Fibroblast of lung (primary cell): Measurements from ENCODE around the gene EPHB2. TPM values are rescaled to one million over a fixed set of nuclear protein-coding genes. Genes with fewer than 3 reads are reported as not detected.

Experiments
- DNase-seq, 2 donors: peaks; one replicate each; pipeline versions ENCODE4 v3.0.0 to v3.0.0-alpha.2; 2010; ENCODE audit warnings: low read depth in 2 of 2
- H2AFZ ChIP-seq: 2 replicates; pipeline ENCODE4 v1.5.1; 2012; ENCODE audit warnings: low read length, control low read depth, inconsistent platforms
- H3K27ac ChIP-seq: 2 replicates; pipeline ENCODE4 v1.5.1; 2011; ENCODE audit warnings: low read length, control low read depth; ENCODE audit not compliant: insufficient read depth
- H3K27me3 ChIP-seq: 2 replicates; pipeline ENCODE4 v1.5.1; 2011; ENCODE audit warnings: mild to moderate bottlenecking, low read length; ENCODE audit not compliant: control insufficient read depth, insufficient read depth
- H3K36me3 ChIP-seq: 2 replicates; pipeline ENCODE4 v1.5.1; 2011; ENCODE audit warnings: low read length; ENCODE audit not compliant: control insufficient read depth, insufficient read depth
- H3K4me1 ChIP-seq: 2 replicates; pipeline ENCODE4 v1.5.1; 2011; ENCODE audit warnings: low read length; ENCODE audit not compliant: control insufficient read depth, insufficient read depth; ENCODE audit errors: extremely low read depth
- H3K4me2 ChIP-seq: 2 replicates; pipeline ENCODE4 v1.5.1; 2011; ENCODE audit warnings: low read length, control low read depth; ENCODE audit not compliant: insufficient read depth; ENCODE audit errors: extremely low read depth
- H3K4me3 ChIP-seq, 4 experiments: fragments of 200-600 bp in 1 of 4; sonication (generic) in 1 of 4; replicated peaks in 1 of 4; 2 replicates each; pipeline ENCODE4 v1.5.1; 2011 to 2016; ENCODE audit warnings: low read length in 4 of 4, low read depth in 3 of 4, mild to moderate bottlenecking in 3 of 4, control low read depth in 2 of 4, inconsistent platforms in 1 of 4, mixed read lengths in 1 of 4; ENCODE audit not compliant: insufficient read depth in 1 of 4; ENCODE audit errors: control extremely low read depth in 1 of 4
- H3K79me2 ChIP-seq: 2 replicates; pipeline ENCODE4 v1.5.1; 2012; ENCODE audit warnings: mild to moderate bottlenecking, low read length, inconsistent platforms; ENCODE audit not compliant: control insufficient read depth, insufficient read depth
- H3K9ac ChIP-seq: 2 replicates; pipeline ENCODE4 v1.5.1; 2011; ENCODE audit warnings: mild to moderate bottlenecking, low read length, control low read depth; ENCODE audit not compliant: insufficient read depth
- H3K9me3 ChIP-seq: 2 replicates; pipeline ENCODE4 v1.5.1; 2012; ENCODE audit warnings: low read depth, low read length; ENCODE audit not compliant: control insufficient read depth, insufficient read depth
- H4K20me1 ChIP-seq: 2 replicates; pipeline ENCODE4 v1.5.1; 2011; ENCODE audit warnings: low read length; ENCODE audit not compliant: control insufficient read depth, insufficient read depth; ENCODE audit errors: extremely low read depth
- CTCF ChIP-seq, 2 donors: IDR thresholded peaks in 1 of 2; conservative IDR thresholded peaks in 1 of 2; 1 replicate in 1 of 2; 2 replicates in 1 of 2; pipeline ENCODE4 v1.5.1; 2011 to 2012; ENCODE audit warnings: low read length in 2 of 2, control low read depth in 1 of 2, inconsistent platforms in 1 of 2, low read depth in 1 of 2, mild to moderate bottlenecking in 1 of 2
- EZH2 ChIP-seq: IDR thresholded peaks from 2 replicates; pipeline ENCODE4 v1.5.1; 2012; ENCODE audit warnings: low read length, control low read depth, mild to moderate bottlenecking; ENCODE audit errors: missing control alignments
- polyA plus RNA-seq, 2 donors: library from polyadenylated mRNA; depleted of rRNA in 1 of 2; stranded (reverse) in 1 of 2; unstranded in 1 of 2; fragments of >200 nt; gene quantifications; 2 replicates each; pipeline ENCODE4 v1.2.1, GENCODE V29; 2011 to 2012; ENCODE audit warnings: missing spikeins in 1 of 2
- total RNA-seq: library from RNA; depleted of rRNA; stranded (reverse); fragments of >200 nt; gene quantifications from 2 replicates; pipeline ENCODE4 v1.2.1, GENCODE V29; 2014

EPHB2 gene
- total and polyA plus RNA-seq, 2 donors (not counting 1 experiment from before 2014, with no cell fraction given) = 4.1 to 11.2 TPM

DNA sequence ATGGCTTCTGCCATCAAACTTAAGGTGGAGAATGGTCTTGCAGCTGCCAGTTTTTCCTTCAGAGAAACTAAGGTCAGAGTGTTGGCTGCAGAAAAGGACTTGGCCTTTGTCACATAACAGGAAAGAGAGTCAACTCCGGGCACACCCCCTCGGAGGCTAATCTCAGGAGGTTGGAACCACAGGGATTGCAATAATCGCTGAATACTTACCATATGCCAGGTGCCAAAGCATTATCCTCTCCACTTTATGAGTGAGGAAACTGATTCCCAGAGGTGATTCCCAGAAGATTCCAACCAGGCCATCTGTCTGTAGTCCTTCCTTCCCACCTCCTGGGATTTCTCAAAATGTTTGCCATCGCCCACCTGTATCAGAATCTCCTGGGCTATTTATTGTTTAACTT, 208.0 kb downstream of the EPHB2 start:
- H3K9ac ChIP-seq = no peak overlapping the region
- H3K4me1 ChIP-seq = no peaks in the 10 kb centered on the region
- no peak for DNase-seq
- H4K20me1 ChIP-seq = no peaks in the 10 kb centered on the region
- no peak overlapping the region for H2AFZ ChIP-seq
- H3K27ac ChIP-seq = no peak overlapping the region
- no peak overlapping the region for H3K4me2 ChIP-seq
- no peaks in the 10 kb centered on the region for H3K36me3 ChIP-seq
- no peak for TF ChIP-seq EZH2
- no peak for TF ChIP-seq CTCF (conservative IDR thresholded peaks at IDR 0.05 in 1 of 2, IDR thresholded peaks at IDR 0.05 in 1 of 2; ENCODE audit: low read depth in 1 of 2, low read length in 2 of 2)
- H3K9me3 ChIP-seq = peaks cover 2% of the 10 kb centered on the region
- no peak overlapping the region for H3K4me3 ChIP-seq
- no peaks in the 10 kb centered on the region for H3K27me3 ChIP-seq
- no peaks in the 10 kb centered on the region for H3K79me2 ChIP-seq

GRCh38 chr1:22919341-22920025, 208.8 kb downstream of the EPHB2 start:
- Histone ChIP-seq H3K9ac (no peak overlapping the region), H2AFZ (no peak overlapping the region), H4K20me1 (no peaks in the 10 kb centered on the region), H3K4me1 (no peaks in the 10 kb centered on the region), H3K27me3 (no peaks in the 10 kb centered on the region), H3K4me3 (no peak overlapping the region), H3K4me2 (no peak overlapping the region), H3K79me2 (no peaks in the 10 kb centered on the region), H3K9me3 (peaks cover 2% of the 10 kb centered on the region), H3K36me3 (no peaks in the 10 kb centered on the region), H3K27ac (no peak overlapping the region)
- peak in 1 of 2 donors; percentile 61 for DNase-seq
- no peak for TF ChIP-seq CTCF (conservative IDR thresholded peaks at IDR 0.05 in 1 of 2, IDR thresholded peaks at IDR 0.05 in 1 of 2; ENCODE audit: low read depth in 1 of 2, low read length in 2 of 2)
- TF ChIP-seq EZH2 = no peak

- Histone ChIP-seq H4K20me1 (no peaks in the 10 kb centered on the region), H3K36me3 (no peaks in the 10 kb centered on the region), H3K4me2 (no peak overlapping the region), H3K9me3 (peaks cover 2% of the 10 kb centered on the region), H3K4me3 (no peak overlapping the region), H3K4me1 (no peaks in the 10 kb centered on the region), H3K9ac (no peak overlapping the region), H3K79me2 (no peaks in the 10 kb centered on the region), H2AFZ (no peak overlapping the region), H3K27me3 (no peaks in the 10 kb centered on the region), H3K27ac (no peak overlapping the region)
- DNase-seq = no peak
- TF ChIP-seq CTCF (conservative IDR thresholded peaks at IDR 0.05 in 1 of 2, IDR thresholded peaks at IDR 0.05 in 1 of 2; ENCODE audit: low read depth in 1 of 2, low read length in 2 of 2) = no peak
- no peak for TF ChIP-seq EZH2
These were observed 209.5 kb downstream of the EPHB2 start for GRCh38 chr1:22920026-22920733.
